Measurements from ENCODE around the gene CHAT.

CHAT gene

DNA sequence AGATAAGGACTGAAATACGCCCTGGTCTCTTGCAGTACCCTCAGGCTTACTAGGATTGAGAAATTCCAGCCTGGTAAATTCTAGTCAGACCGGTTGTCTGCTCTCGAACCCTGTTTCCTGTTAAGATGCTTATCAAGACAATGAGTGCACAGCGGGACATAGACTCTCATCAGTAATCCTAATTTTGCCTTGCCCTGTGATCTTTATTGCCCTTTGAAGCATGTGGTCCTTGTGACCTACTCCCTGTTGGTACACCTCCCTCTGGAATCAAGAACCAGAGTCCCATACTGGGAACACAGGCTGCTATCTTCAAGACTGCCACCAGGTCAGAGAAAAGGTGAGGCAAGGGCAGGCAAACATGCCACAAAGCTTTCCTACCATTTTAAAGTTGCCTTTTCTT is 72.8 kb downstream of the CHAT start:
- H3K27ac ChIP-seq (ENCODE audit: insufficient read depth, low read length, poor library complexity, severe bottlenecking): no peak overlapping the region
- H3K4me1 ChIP-seq (ENCODE audit: control insufficient read depth, insufficient read depth, low read length, poor library complexity, severe bottlenecking): no peaks in the 10 kb centered on the region
- H3K4me3 ChIP-seq (ENCODE audit: insufficient read depth, low read depth, low read length, poor library complexity, severe bottlenecking): no peak overlapping the region
- peaks cover 19% of the 10 kb centered on the region for H3K27me3 ChIP-seq (replicated peaks; ENCODE audit: control insufficient read depth, insufficient read depth, low read length, poor library complexity, severe bottlenecking)
- DNase-seq: no peak
- H3K36me3 ChIP-seq (ENCODE audit: control insufficient read depth, insufficient read depth, low read length): no peaks in the 10 kb centered on the region
- peaks cover 3% of the 10 kb centered on the region for H3K9me3 ChIP-seq (ENCODE audit: control insufficient read depth, low read length)

DNA sequence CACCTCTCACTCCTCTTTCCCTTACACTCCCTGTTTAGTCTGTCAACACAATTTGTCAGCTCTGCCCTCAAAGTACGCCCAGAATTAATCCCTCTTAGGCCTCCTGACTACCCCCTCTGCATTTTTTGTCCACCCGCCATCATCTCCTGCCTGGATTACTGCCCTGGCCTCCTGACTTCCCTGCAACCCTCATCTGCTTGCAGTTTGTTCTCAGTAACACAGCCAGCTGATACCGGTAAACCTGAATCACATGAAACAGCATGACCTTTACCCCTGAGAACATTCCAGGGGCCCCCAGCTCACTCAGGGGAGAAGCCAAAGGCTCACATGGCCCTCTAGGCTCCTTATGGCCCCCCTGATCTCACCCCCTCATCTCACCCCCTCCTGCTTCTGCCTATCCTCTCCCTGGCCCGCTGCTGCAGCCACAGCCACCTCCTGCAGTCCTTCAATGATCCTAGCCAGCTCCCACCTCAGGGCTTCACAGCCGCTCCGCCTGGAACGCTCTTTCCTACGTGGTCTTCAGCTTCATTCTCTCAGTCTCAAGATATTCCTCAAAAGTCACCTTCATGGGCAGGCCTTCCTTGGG is 74.5 kb downstream of the CHAT start:
- H3K27me3 ChIP-seq (replicated peaks; ENCODE audit: control insufficient read depth, insufficient read depth, low read length, poor library complexity, severe bottlenecking): peaks cover 21% of the 10 kb centered on the region
- no peak for DNase-seq
- peaks cover 3% of the 10 kb centered on the region for H3K9me3 ChIP-seq (ENCODE audit: control insufficient read depth, low read length)

DNA sequence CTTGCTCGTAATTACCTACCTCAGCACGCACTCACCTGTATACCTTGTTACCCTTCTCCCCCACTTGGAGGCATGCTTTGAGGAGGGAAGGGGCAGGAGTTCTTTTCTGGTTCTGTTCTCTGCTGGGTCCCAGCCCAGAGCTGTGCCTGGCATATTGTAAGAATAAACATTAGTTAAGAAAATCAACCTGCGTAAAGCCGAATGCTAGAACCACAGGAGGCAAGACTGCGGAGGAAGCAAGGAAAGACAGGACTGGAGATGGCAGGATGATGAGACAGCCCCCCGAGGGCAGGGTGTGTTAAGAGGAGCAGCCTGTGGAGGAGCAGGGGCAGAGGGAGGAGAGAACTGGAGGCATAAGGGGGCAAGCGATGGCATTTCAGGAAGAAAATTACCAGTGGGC is 75.1 kb downstream of the CHAT start:
- H3K27me3 ChIP-seq (replicated peaks; ENCODE audit: control insufficient read depth, insufficient read depth, low read length, poor library complexity, severe bottlenecking): peaks cover 21% of the 10 kb centered on the region
- peaks cover 3% of the 10 kb centered on the region for H3K9me3 ChIP-seq (ENCODE audit: control insufficient read depth, low read length)
- H3K4me3 ChIP-seq (ENCODE audit: insufficient read depth, low read depth, low read length, poor library complexity, severe bottlenecking): no peak overlapping the region
- H3K4me1 ChIP-seq (ENCODE audit: control insufficient read depth, insufficient read depth, low read length, poor library complexity, severe bottlenecking): no peaks in the 10 kb centered on the region
- no peak for DNase-seq
- H3K27ac ChIP-seq (ENCODE audit: insufficient read depth, low read length, poor library complexity, severe bottlenecking): no peak overlapping the region
- H3K36me3 ChIP-seq (ENCODE audit: control insufficient read depth, insufficient read depth, low read length): no peaks in the 10 kb centered on the region

More for the DNA sequence above, 74.5 kb downstream of the CHAT start:
- Histone ChIP-seq H3K36me3 (ENCODE audit: control insufficient read depth, insufficient read depth, low read length) (no peaks in the 10 kb centered on the region), H3K4me3 (ENCODE audit: insufficient read depth, low read depth, low read length, poor library complexity, severe bottlenecking) (no peak overlapping the region), H3K27ac (ENCODE audit: insufficient read depth, low read length, poor library complexity, severe bottlenecking) (no peak overlapping the region), H3K4me1 (ENCODE audit: control insufficient read depth, insufficient read depth, low read length, poor library complexity, severe bottlenecking) (no peaks in the 10 kb centered on the region)

DNA sequence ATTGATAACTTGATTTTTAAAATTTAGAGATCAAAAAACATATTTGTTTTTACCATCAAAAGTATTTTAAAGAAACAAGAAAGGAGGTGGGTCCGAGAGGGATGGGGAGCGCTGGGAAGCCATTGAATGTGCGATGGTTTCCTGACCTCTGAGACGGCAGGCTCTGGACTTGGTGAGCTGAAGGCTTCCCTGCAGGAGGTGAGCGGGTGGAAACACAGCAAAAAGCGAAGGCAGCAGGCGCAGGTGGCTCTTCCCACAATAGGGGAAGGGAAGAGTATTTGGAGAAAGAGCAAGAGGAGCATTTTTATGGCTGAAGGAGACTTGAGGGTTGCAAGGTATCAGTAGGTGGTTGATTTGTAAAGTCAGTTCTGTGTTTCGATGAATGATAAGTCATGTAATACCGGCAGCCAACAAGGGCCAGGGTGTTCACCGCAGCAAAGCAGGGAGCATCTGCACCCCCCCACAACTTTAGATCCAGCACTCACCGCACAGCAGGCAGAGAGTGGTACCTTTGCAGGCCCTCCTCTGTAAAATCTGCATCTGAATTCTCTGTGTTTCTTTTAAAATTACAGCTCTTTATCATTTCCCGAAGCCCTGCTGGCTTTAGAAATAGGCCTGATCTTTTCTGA is 76.2 kb downstream of the CHAT start:
- DNase-seq: no peak
- peaks cover 21% of the 10 kb centered on the region for H3K27me3 ChIP-seq (replicated peaks; ENCODE audit: control insufficient read depth, insufficient read depth, low read length, poor library complexity, severe bottlenecking)

DNA sequence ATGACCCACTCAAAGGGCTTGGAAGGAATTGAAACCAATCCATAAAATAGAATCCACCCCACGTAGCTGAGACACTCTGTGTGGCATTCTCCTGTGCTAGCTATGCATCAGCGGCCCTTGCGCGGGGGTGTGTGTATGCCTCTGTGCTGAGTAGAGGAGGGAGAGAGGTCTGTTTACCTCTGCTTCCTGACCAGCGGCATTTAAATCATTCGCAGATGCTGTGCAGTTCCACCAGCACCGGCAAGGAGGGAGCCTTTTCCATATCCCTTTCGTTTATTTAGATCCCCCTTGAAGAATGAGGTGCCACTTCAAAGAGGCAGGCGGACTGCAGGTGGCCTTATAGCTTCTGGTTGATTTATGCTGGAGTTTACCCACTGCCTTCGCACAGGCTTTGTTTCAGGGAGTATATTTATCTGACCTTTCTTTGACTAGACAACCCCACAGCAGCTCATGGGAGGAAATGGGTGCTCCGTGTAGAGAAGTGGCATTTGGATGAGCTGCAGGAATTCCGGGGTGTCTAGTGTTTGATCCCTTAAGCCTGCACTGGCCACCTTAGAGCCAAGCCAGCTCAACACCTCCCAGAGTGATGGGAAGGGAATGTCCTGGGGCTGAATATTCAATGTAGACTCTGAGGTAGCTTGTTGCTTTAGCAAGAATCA is 77.0 kb downstream of the CHAT start:
- H3K4me3 ChIP-seq (ENCODE audit: insufficient read depth, low read depth, low read length, poor library complexity, severe bottlenecking): no peak overlapping the region
- no peaks in the 10 kb centered on the region for H3K4me1 ChIP-seq (ENCODE audit: control insufficient read depth, insufficient read depth, low read length, poor library complexity, severe bottlenecking)
- H3K9me3 ChIP-seq (ENCODE audit: control insufficient read depth, low read length): peaks cover 3% of the 10 kb centered on the region
- DNase-seq: no peak
- no peak overlapping the region for H3K27ac ChIP-seq (ENCODE audit: insufficient read depth, low read length, poor library complexity, severe bottlenecking)
- peaks cover 21% of the 10 kb centered on the region for H3K27me3 ChIP-seq (replicated peaks; ENCODE audit: control insufficient read depth, insufficient read depth, low read length, poor library complexity, severe bottlenecking)
- no peaks in the 10 kb centered on the region for H3K36me3 ChIP-seq (ENCODE audit: control insufficient read depth, insufficient read depth, low read length)

More for the DNA sequence above, 76.2 kb downstream of the CHAT start:
- Histone ChIP-seq H3K9me3 (ENCODE audit: control insufficient read depth, low read length) (peaks cover 3% of the 10 kb centered on the region), H3K4me3 (ENCODE audit: insufficient read depth, low read depth, low read length, poor library complexity, severe bottlenecking) (no peak overlapping the region), H3K36me3 (ENCODE audit: control insufficient read depth, insufficient read depth, low read length) (no peaks in the 10 kb centered on the region), H3K27ac (ENCODE audit: insufficient read depth, low read length, poor library complexity, severe bottlenecking) (no peak overlapping the region), H3K4me1 (ENCODE audit: control insufficient read depth, insufficient read depth, low read length, poor library complexity, severe bottlenecking) (no peaks in the 10 kb centered on the region)

DNA sequence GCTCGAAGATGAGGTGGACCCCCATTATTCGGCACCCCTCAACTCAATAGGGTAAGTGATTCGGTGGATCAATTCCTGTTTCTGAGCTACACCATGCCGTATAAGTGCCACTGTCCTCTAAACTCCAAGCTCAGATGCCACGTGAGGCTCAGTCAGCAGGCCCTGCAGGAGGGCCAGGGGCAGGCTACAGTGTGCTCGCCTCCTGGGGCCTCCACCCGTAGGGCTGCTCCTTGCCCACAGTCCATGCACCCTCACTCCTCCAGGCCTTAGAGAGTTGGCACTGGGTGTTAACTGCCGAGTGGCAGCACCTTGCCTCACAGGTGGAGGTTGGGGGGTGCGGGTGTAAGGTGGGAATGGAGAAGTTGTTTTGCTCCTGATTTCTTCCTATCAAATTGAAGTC is 77.8 kb downstream of the CHAT start:
- no peaks in the 10 kb centered on the region for H3K36me3 ChIP-seq (ENCODE audit: control insufficient read depth, insufficient read depth, low read length)
- H3K27ac ChIP-seq (ENCODE audit: insufficient read depth, low read length, poor library complexity, severe bottlenecking): no peak overlapping the region
- no peaks in the 10 kb centered on the region for H3K4me1 ChIP-seq (ENCODE audit: control insufficient read depth, insufficient read depth, low read length, poor library complexity, severe bottlenecking)
- H3K27me3 ChIP-seq (replicated peaks; ENCODE audit: control insufficient read depth, insufficient read depth, low read length, poor library complexity, severe bottlenecking): peaks cover 21% of the 10 kb centered on the region
- DNase-seq: no peak
- H3K9me3 ChIP-seq (ENCODE audit: control insufficient read depth, low read length): peaks cover 3% of the 10 kb centered on the region
- no peak overlapping the region for H3K4me3 ChIP-seq (ENCODE audit: insufficient read depth, low read depth, low read length, poor library complexity, severe bottlenecking)

DNA sequence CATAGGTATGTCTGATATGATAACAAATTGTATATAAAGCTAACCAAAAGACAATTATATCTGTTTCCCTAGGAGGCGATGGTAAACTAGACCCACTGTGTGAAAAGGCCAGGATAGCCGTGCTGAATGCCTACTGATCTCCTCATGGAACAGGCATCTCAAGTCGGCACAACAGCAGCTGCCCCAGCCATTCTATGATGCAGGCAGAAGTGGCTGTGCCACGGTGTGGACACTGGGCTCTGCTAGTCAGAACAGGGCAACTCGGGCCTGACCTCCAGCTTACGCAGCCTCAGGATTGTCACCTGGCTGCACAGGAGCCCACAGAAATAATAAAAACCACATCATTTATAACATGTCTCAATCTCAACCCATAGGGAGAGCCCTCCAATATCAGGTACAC is 80.6 kb downstream of the CHAT start:
- no peak overlapping the region for H3K27ac ChIP-seq (ENCODE audit: insufficient read depth, low read length, poor library complexity, severe bottlenecking)
- H3K27me3 ChIP-seq (replicated peaks; ENCODE audit: control insufficient read depth, insufficient read depth, low read length, poor library complexity, severe bottlenecking): peaks cover 14% of the 10 kb centered on the region
- H3K36me3 ChIP-seq (ENCODE audit: control insufficient read depth, insufficient read depth, low read length): no peaks in the 10 kb centered on the region
- no peaks in the 10 kb centered on the region for H3K9me3 ChIP-seq (ENCODE audit: control insufficient read depth, low read length)
- DNase-seq: no peak
- no peak overlapping the region for H3K4me3 ChIP-seq (ENCODE audit: insufficient read depth, low read depth, low read length, poor library complexity, severe bottlenecking)
- H3K4me1 ChIP-seq (ENCODE audit: control insufficient read depth, insufficient read depth, low read length, poor library complexity, severe bottlenecking): no peaks in the 10 kb centered on the region

DNA sequence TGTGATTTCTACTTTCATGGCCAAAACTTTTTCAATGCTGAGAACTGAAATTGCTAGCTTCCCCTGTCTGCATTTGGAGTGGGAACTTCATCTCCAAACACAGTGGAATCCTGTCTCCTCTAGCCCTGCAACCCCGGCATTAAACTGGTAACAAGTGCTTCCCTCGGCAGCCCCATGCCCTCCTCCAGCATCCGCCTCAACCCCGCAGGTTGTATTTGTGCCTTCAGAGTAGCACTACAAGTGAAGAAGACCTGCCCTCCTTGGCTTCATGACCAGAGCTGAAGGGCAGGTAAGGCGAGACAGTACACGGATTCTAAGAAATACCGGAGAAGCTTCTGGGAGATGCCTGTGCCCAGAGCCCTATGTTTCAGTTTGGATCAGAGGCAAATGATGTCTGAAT is 82.5 kb downstream of the CHAT start:
- Histone ChIP-seq H3K9me3 (ENCODE audit: control insufficient read depth, low read length) (no peaks in the 10 kb centered on the region), H3K27me3 (replicated peaks; ENCODE audit: control insufficient read depth, insufficient read depth, low read length, poor library complexity, severe bottlenecking) (peaks cover 4% of the 10 kb centered on the region), H3K4me1 (ENCODE audit: control insufficient read depth, insufficient read depth, low read length, poor library complexity, severe bottlenecking) (no peaks in the 10 kb centered on the region), H3K4me3 (ENCODE audit: insufficient read depth, low read depth, low read length, poor library complexity, severe bottlenecking) (no peak overlapping the region), H3K27ac (ENCODE audit: insufficient read depth, low read length, poor library complexity, severe bottlenecking) (no peak overlapping the region), H3K36me3 (ENCODE audit: control insufficient read depth, insufficient read depth, low read length) (no peaks in the 10 kb centered on the region)
- no peak for DNase-seq

DNA sequence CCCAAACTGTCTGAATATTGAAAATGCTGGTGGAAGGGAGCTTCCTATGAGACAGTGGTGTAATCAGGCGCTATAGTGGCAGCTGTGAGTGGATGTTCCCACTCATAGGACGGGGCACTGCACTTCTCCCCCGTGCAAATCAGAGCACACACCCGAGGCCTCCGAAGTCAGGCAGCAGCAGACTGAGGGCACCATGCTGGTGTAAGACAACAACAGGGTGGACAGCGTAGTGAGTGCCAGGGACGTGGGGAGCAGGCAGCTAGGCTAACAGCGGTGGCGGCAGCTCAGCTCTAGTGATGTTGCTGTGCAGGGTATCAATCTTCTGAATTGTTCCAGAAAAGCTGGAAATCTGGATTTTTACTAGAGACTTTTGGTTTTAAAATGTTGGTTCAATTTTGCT is 84.8 kb downstream of the CHAT start:
- Histone ChIP-seq H3K27ac (ENCODE audit: insufficient read depth, low read length, poor library complexity, severe bottlenecking) (no peak overlapping the region), H3K36me3 (ENCODE audit: control insufficient read depth, insufficient read depth, low read length) (no peaks in the 10 kb centered on the region), H3K4me1 (ENCODE audit: control insufficient read depth, insufficient read depth, low read length, poor library complexity, severe bottlenecking) (no peaks in the 10 kb centered on the region), H3K4me3 (ENCODE audit: insufficient read depth, low read depth, low read length, poor library complexity, severe bottlenecking) (no peak overlapping the region), H3K9me3 (ENCODE audit: control insufficient read depth, low read length) (no peaks in the 10 kb centered on the region), H3K27me3 (replicated peaks; ENCODE audit: control insufficient read depth, insufficient read depth, low read length, poor library complexity, severe bottlenecking) (no peaks in the 10 kb centered on the region)
- DNase-seq: no peak

DNA sequence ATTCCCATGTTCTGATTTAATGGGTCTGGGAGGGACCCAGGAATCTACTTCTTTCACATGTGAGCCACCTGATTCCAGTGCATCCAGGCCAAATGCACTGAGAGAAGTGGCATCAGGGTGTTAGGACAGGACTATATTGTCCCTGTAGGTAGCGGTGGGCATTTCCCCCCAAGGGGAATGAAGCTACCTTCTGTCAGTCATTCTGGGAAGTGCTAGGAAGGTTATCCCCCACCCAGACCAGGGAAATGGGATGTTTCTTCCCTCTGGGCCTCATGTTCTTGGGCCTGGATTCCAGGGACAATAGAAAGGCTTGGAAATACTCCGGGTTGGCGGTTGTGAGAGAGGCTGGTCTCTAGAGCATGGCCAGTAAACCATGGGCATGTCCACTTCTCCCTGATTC is 86.4 kb downstream of the CHAT start:
- no peak overlapping the region for H3K4me3 ChIP-seq (ENCODE audit: insufficient read depth, low read depth, low read length, poor library complexity, severe bottlenecking)

More for the DNA sequence above, 86.4 kb downstream of the CHAT start:
- no peaks in the 10 kb centered on the region for H3K4me1 ChIP-seq (ENCODE audit: control insufficient read depth, insufficient read depth, low read length, poor library complexity, severe bottlenecking)
- H3K27ac ChIP-seq (ENCODE audit: insufficient read depth, low read length, poor library complexity, severe bottlenecking): no peak overlapping the region
- no peaks in the 10 kb centered on the region for H3K36me3 ChIP-seq (ENCODE audit: control insufficient read depth, insufficient read depth, low read length)
- no peak for DNase-seq
- no peaks in the 10 kb centered on the region for H3K9me3 ChIP-seq (ENCODE audit: control insufficient read depth, low read length)
- H3K27me3 ChIP-seq (replicated peaks; ENCODE audit: control insufficient read depth, insufficient read depth, low read length, poor library complexity, severe bottlenecking): no peaks in the 10 kb centered on the region
